Cardiac muscle cell (in vitro differentiated cells and primary cell): ENCODE results near the gene RBM38. TPM values are rescaled to one million over a fixed set of nuclear protein-coding genes. Genes with fewer than 3 reads are reported as not detected.

Source experiments
- DNase-seq, 2 donors: peaks; one replicate each; pipeline versions ENCODE4 v3.0.0 to v3.0.0-alpha.2; 2010 to 2017; ENCODE audit warnings: low read depth in 1 of 2, low spot score in 1 of 2
- H3K27ac ChIP-seq: fragments of 200-600 bp; sonication (generic); 2 replicates; pipeline ENCODE4 v1.5.1; 2016
- H3K27me3 ChIP-seq: fragments of 200-600 bp; sonication (generic); 2 replicates; pipeline ENCODE4 v1.6.0; 2016; ENCODE audit warnings: control low read depth
- H3K36me3 ChIP-seq: fragments of 200-600 bp; sonication (generic); 2 replicates; pipeline ENCODE4 v1.5.1; 2016; ENCODE audit warnings: control low read depth
- H3K4me1 ChIP-seq: fragments of 200-600 bp; sonication (generic); 2 replicates; pipeline ENCODE4 v1.8.1; 2017; ENCODE audit warnings: low read depth, mild to moderate bottlenecking, mixed run types
- H3K4me3 ChIP-seq: fragments of 200-600 bp; sonication (generic); 2 replicates; pipeline ENCODE4 v1.5.1; 2016; ENCODE audit warnings: mild to moderate bottlenecking
- H3K9me3 ChIP-seq: fragments of 200-600 bp; sonication (generic); 2 replicates; pipeline ENCODE4 v1.5.1; 2017; ENCODE audit warnings: low read depth, mild to moderate bottlenecking, control low read depth
- CTCF ChIP-seq: IDR thresholded peaks from 2 replicates; pipeline ENCODE4 v1.5.1; 2012; ENCODE audit warnings: low read depth, mild to moderate bottlenecking, low read length
- polyA plus RNA-seq: library from polyadenylated mRNA; unstranded; fragments of >200 nt; fragmentation: Nextera tagmentation; extraction: Ambion mirVana; gene quantifications from 2 replicates; pipeline ENCODE4 v1.2.1, GENCODE V29; 2016
- total RNA-seq: library from RNA; depleted of rRNA; stranded (reverse); fragments of >200 nt; gene quantifications from 2 replicates; pipeline ENCODE4 v1.2.3, GENCODE V29; 2016

RBM38 gene
- total and polyA plus RNA-seq, 2 experiments from 2014 or later: 404 to 625 TPM

- Histone ChIP-seq H3K4me3 (no peak overlapping the region), H3K27me3 (no peaks in the 10 kb centered on the region), H3K36me3 (peaks cover 5% of the 10 kb centered on the region), H3K4me1 (peaks cover 63% of the 10 kb centered on the region), H3K9me3 (no peaks in the 10 kb centered on the region), H3K27ac (peak overlapping the region; percentile 100)
- peak; percentile 78 to 79 for DNase-seq
- TF ChIP-seq CTCF: no peak
Observed at GRCh38 chr20:57445298-57445697, 54.1 kb downstream of the RBM38 start.

GRCh38 chr20:57445774-57446173 is 54.6 kb downstream of the RBM38 start:
- H3K27ac ChIP-seq: peak overlapping the region; percentile 100
- H3K36me3 ChIP-seq: peaks cover 5% of the 10 kb centered on the region
- DNase-seq: no peak
- no peak for TF ChIP-seq CTCF
- no peak overlapping the region for H3K4me3 ChIP-seq
- H3K27me3 ChIP-seq: no peaks in the 10 kb centered on the region
- peaks cover 61% of the 10 kb centered on the region for H3K4me1 ChIP-seq
- no peaks in the 10 kb centered on the region for H3K9me3 ChIP-seq

GRCh38 chr20:57448764-57449354 is 57.7 kb downstream of the RBM38 start:
- peak overlapping the region; percentile 18 for H3K27ac ChIP-seq
- no peak for DNase-seq
- peaks cover 38% of the 10 kb centered on the region for H3K4me1 ChIP-seq
- H3K9me3 ChIP-seq: no peaks in the 10 kb centered on the region
- no peak for TF ChIP-seq CTCF
- no peaks in the 10 kb centered on the region for H3K27me3 ChIP-seq
- no peak overlapping the region for H3K4me3 ChIP-seq
- no peaks in the 10 kb centered on the region for H3K36me3 ChIP-seq

GRCh38 chr20:57449398-57450354 is 58.5 kb downstream of the RBM38 start:
- no peak for TF ChIP-seq CTCF
- Histone ChIP-seq H3K4me3 (no peak overlapping the region), H3K4me1 (peaks cover 29% of the 10 kb centered on the region), H3K27ac (no peak overlapping the region), H3K9me3 (no peaks in the 10 kb centered on the region), H3K27me3 (no peaks in the 10 kb centered on the region), H3K36me3 (no peaks in the 10 kb centered on the region)
- no peak for DNase-seq

GRCh38 chr20:57450419-57450818 is 59.2 kb downstream of the RBM38 start:
- peak in 1 of 2 donors; percentile 73 for DNase-seq

More at GRCh38 chr20:57450419-57450818, 59.2 kb downstream of the RBM38 start:
- H3K36me3 ChIP-seq: no peaks in the 10 kb centered on the region
- peak overlapping the region; percentile 71 for H3K27ac ChIP-seq
- no peak for TF ChIP-seq CTCF
- H3K4me1 ChIP-seq: peaks cover 35% of the 10 kb centered on the region
- no peak overlapping the region for H3K4me3 ChIP-seq
- no peaks in the 10 kb centered on the region for H3K27me3 ChIP-seq
- H3K9me3 ChIP-seq: no peaks in the 10 kb centered on the region
